GM12878 (cell line): ENCODE results near the gene USP25. TPM values are rescaled to one million over a fixed set of nuclear protein-coding genes. Genes with fewer than 3 reads are reported as not detected.
"Not testable (repeated sequence)": the region's sequence is repeated elsewhere in the genome, so short reads cannot be mapped to it uniquely, and the experiment has no call there.

Source experiments
- ATAC-seq: fragments of 200-7000 bp; cut with Tn5 transposase; 3 replicates; pipeline ENCODE4 v1.9.1; 2020; ENCODE audit warnings: mild to moderate bottlenecking, moderate library complexity
- BruUV-seq: library from RNA; stranded (reverse); fragments of 400-500 nt; replicated peaks from 2 replicates; lab custom pipeline; 2021; lab: Mats Ljungman, UMichigan
- CTCF ChIA-PET: fragments of 300-600 bp; sonication (Branson Sonifier 250); formaldehyde crosslinking; extraction: SDS; loops from one replicate; lab custom pipeline; 2021; ENCODE audit warnings: inconsistent platforms; lab: Yijun Ruan, JAX
- POLR2A ChIA-PET: fragments of 350-600 bp; formaldehyde crosslinking; extraction: SDS; loops from one replicate; lab custom pipeline; 2021; ENCODE audit warnings: inconsistent platforms; lab: Charles Lee
- RAD21 ChIA-PET: fragments of 300-600 bp; sonication (Branson Sonifier 250); formaldehyde crosslinking; loops from one replicate; lab custom pipeline; 2023; ENCODE audit warnings: antibody characterized with exemption; ENCODE audit not compliant: unreplicated experiment; lab: Charles Lee
- SMC1A ChIA-PET: fragments of 300-600 bp; sonication (Branson Sonifier 250); formaldehyde crosslinking; loops from one replicate; lab custom pipeline; 2023; ENCODE audit not compliant: unreplicated experiment, uncharacterized antibody; lab: Charles Lee
- DNase-seq: peaks from one replicate; pipeline ENCODE4 v3.0.0-alpha.2; 2011; ENCODE audit warnings: low read depth, low spot score
- FAIRE-seq: peaks from 3 replicates; lab custom pipeline; 2011; peaks lifted over from hg19 to GRCh38; lab: Jason Lieb, UNC
- H2AFZ ChIP-seq: 2 replicates; pipeline ENCODE4 v1.6.0; 2011; ENCODE audit warnings: low read depth, low read length, control low read depth; ENCODE audit not compliant: control insufficient read depth
- H3K27ac ChIP-seq: 2 replicates; pipeline ENCODE4 v1.5.1; 2011; ENCODE audit warnings: control low read depth; ENCODE audit not compliant: control insufficient read depth, insufficient read depth
- H3K27me3 ChIP-seq, 2 experiments: replicated peaks in 1 of 2; 2 replicates each; pipeline versions ENCODE4 v1.6.0 to v1.6.1; 2011; ENCODE audit warnings: low read length in 1 of 2; ENCODE audit not compliant: control insufficient read depth in 2 of 2, insufficient read depth in 2 of 2
- H3K36me3 ChIP-seq, 2 experiments: 2 replicates each; pipeline ENCODE4 v1.5.1; 2011; ENCODE audit warnings: low read length in 1 of 2; ENCODE audit not compliant: control insufficient read depth in 2 of 2, insufficient read depth in 2 of 2
- H3K4me1 ChIP-seq: 2 replicates; pipeline ENCODE4 v1.6.1; 2011; ENCODE audit warnings: mild to moderate bottlenecking, low read length, moderate library complexity, mixed read lengths; ENCODE audit not compliant: control insufficient read depth, insufficient read depth
- H3K4me2 ChIP-seq: 2 replicates; pipeline ENCODE4 v1.6.0; 2011; ENCODE audit warnings: control low read depth; ENCODE audit not compliant: control insufficient read depth, insufficient read depth
- H3K4me3 ChIP-seq: fragments of 200-600 bp; sonication (generic); 2 replicates; pipeline ENCODE4 v1.5.1; 2016
- H3K79me2 ChIP-seq: 2 replicates; pipeline ENCODE4 v1.6.0; 2011; ENCODE audit warnings: low read length; ENCODE audit not compliant: control insufficient read depth, insufficient read depth
- H3K9ac ChIP-seq: 2 replicates; pipeline ENCODE4 v1.8.0; 2011; ENCODE audit warnings: low read length, control low read depth, mixed read lengths; ENCODE audit not compliant: control insufficient read depth, insufficient read depth
- H3K9me3 ChIP-seq: replicated peaks from 3 replicates; pipeline ENCODE4 v1.5.1; 2011; ENCODE audit warnings: mild to moderate bottlenecking, low read length; ENCODE audit not compliant: control insufficient read depth, insufficient read depth
- H4K20me1 ChIP-seq: 2 replicates; pipeline ENCODE4 v1.6.0; 2011; ENCODE audit not compliant: control insufficient read depth, insufficient read depth
- WGBS: methylation state at CpG from one replicate; pipeline ENCODE4 v1.1.6; 2016; ENCODE audit warnings: low lambda C conversion rate; ENCODE audit not compliant: insufficient replicate concordance, insufficient coverage; ENCODE audit errors: missing lambda C conversion rate; 5-methylcytosine and 5-hydroxymethylcytosine counted together
- in situ Hi-C: fragments of 300-500 bp; cut with MboI; formaldehyde crosslinking; loops from 9 replicates; pipeline ENCODE4 v1.14.3; 2018; ENCODE audit warnings: mixed read lengths
- intact Hi-C: fragments of 100-400 bp; cut with micrococcal nuclease; formaldehyde crosslinking; loops from one replicate; pipeline ENCODE4 v1.14.2; 2022; ENCODE audit not compliant: unreplicated experiment
- polyA plus RNA-seq, 11 experiments: library from polyadenylated mRNA; depleted of rRNA in 4 of 11; unstranded in 6 of 11; stranded (reverse) in 5 of 11; fragments of >200 nt; fragmentation: Nextera tagmentation in 4 of 11; fragmentation: Illumina TruSeq in 1 of 11; extraction: Ambion mirVana in 4 of 11; extraction: Trizol in 1 of 11; gene quantifications; 1 replicate in 1 of 11; 2 replicates in 10 of 11; pipeline versions ENCODE4 v1.2.1 to v1.2.3, GENCODE V29; 2011 to 2016; ENCODE audit warnings: inconsistent platforms in 2 of 11, missing spikeins in 2 of 11, low read depth in 1 of 11
- total RNA-seq, 4 experiments: library from RNA; depleted of rRNA in 3 of 4; stranded (reverse); fragments of >200 nt in 3 of 4; fragmentation: Illumina TruSeq in 1 of 4; extraction: Trizol in 1 of 4; gene quantifications; 2 replicates each; pipeline versions ENCODE4 v1.2.1 to v1.2.3, GENCODE V29; 2013 to 2021

The USP25 gene
- total and polyA plus RNA-seq, 10 of the 15 experiments (the other 5 are each of a cell fraction or from before 2014, with no cell fraction given): 1.5 to 31.3 (median 23.4) TPM

DNA sequence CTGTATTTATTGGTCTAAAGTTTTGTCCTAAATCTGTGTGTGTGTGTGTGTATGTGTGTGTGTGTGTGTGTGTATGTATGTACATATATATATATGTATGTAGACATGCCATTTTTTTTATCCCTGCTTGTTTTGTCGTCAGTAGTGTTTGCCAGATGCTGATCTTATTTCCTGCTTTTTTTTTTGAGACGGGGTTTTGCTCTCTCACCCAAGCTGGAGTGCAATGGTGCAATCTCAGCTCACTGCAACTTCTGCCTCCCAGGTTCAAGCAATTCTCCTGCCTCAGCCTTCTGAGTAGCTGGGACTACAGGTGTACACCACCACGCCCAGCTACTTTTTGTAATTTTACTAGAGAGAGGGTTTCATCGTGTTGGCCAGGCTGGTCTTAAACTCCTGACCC, 6.1 kb downstream of the USP25 start:
- ChIA-PET RAD21 (interaction anchor here (0.7 to 1.0 kb wide), 3 partner anchors 8 to 674 kb away, joined by 3 read pairs; no protein-coding TSS in a partner anchor), SMC1A (interaction anchor here (0.8 to 1.8 kb wide), 4 partner anchors 13 to 67 kb away, joined by 3 to 4 read pairs (median 4); no protein-coding TSS in a partner anchor), CTCF (interaction anchor here (0.5 to 1.0 kb wide), 2 partner anchors 12 to 114 kb away, joined by 4 to 5 read pairs; no protein-coding TSS in a partner anchor)
- intact Hi-C loops (loop anchor here (10.0 kb wide), 1 partner anchor 671 kb away; the partner anchor contains the start of gene NRIP1), in situ Hi-C loops (loop anchor here (25.0 kb wide), 4 partner anchors 699 to 1876 kb away; partner anchors contain the start of gene BTG3)
- ATAC-seq, H2AFZ ChIP-seq, H3K27ac ChIP-seq, POLR2A ChIA-PET, BruUV-seq, H3K9ac ChIP-seq, H3K27me3 ChIP-seq, DNase-seq, H3K9me3 ChIP-seq, H4K20me1 ChIP-seq, FAIRE-seq, H3K36me3 ChIP-seq, H3K4me1 ChIP-seq, H3K4me2 ChIP-seq: not testable (repeated sequence)
- H3K4me3 ChIP-seq: peak overlapping the region; percentile 38; the same call in 1 of the 2 replicates
- WGBS: 67% methylated on average over 4 of the region's 4 CpGs
- peaks cover 94% of the 10 kb centered on the region for H3K79me2 ChIP-seq

DNA sequence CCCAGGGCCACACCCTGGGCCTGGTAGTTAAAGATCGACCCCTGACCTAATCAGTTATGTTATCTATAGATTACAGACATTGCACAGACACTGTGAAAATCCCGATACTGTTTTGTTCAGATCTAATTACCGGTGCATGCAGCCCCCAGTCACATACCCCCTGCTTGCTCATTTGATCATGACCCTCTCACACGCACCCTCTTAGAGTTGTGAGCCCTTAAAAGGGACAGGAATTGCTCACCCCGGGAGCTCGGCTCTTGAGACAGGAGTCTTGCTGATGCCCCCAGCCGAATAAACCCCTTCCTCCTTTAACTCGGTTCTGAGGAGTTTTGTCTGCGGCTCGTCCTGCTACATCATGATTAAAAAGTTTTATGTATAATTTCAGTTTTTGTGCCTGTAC, 9.0 kb downstream of the USP25 start:
- FAIRE-seq, H4K20me1 ChIP-seq, H3K27ac ChIP-seq, H3K4me2 ChIP-seq, RAD21 ChIA-PET, POLR2A ChIA-PET, H3K4me1 ChIP-seq, H3K4me3 ChIP-seq, H3K36me3 ChIP-seq, H3K9me3 ChIP-seq, H3K27me3 ChIP-seq, CTCF ChIA-PET, DNase-seq, H3K9ac ChIP-seq, ATAC-seq, BruUV-seq, H2AFZ ChIP-seq: not testable (repeated sequence)
- WGBS: 94% methylated on average over 10 of the region's 10 CpGs
- H3K79me2 ChIP-seq: peaks cover 81% of the 10 kb centered on the region
- in situ Hi-C loops (loop anchor here (25.0 kb wide), 4 partner anchors 701 to 1874 kb away; partner anchors contain the start of gene BTG3), intact Hi-C loops (loop anchor here (10.0 kb wide), 1 partner anchor 674 kb away; the partner anchor contains the start of gene NRIP1)
- SMC1A ChIA-PET: interaction anchor here (0.6 kb wide), 1 partner anchor 24 kb away, joined by 4 read pairs; no protein-coding TSS in a partner anchor
